Type B pancreatic cell (in vitro differentiated cells): ENCODE results near the gene SLC22A8. TPM values are rescaled to one million over a fixed set of nuclear protein-coding genes. Genes with fewer than 3 reads are reported as not detected.

Experiments used
- DNase-seq: peaks from one replicate; pipeline ENCODE4 v3.0.0; 2021; ENCODE audit warnings: mixed read lengths; ENCODE audit not compliant: unreplicated experiment; ENCODE audit errors: extremely low spot score
- H3K27ac Mint-ChIP-seq: 2 replicates; pipeline ENCODE4 v1.8.0; 2021; ENCODE audit warnings: mild to moderate bottlenecking, mixed read lengths
- H3K27me3 Mint-ChIP-seq: 2 replicates; pipeline ENCODE4 v1.8.0; 2021; ENCODE audit warnings: mixed read lengths
- H3K36me3 Mint-ChIP-seq: 2 replicates; pipeline ENCODE4 v1.8.0; 2021; ENCODE audit warnings: mixed read lengths
- H3K4me1 Mint-ChIP-seq: one replicate; pipeline ENCODE4 v1.8.0; 2021; ENCODE audit warnings: mixed read lengths; ENCODE audit not compliant: unreplicated experiment
- H3K4me3 Mint-ChIP-seq: 2 replicates; pipeline ENCODE4 v1.8.0; 2021; ENCODE audit warnings: mild to moderate bottlenecking, mixed read lengths
- H3K9me3 Mint-ChIP-seq: 2 replicates; pipeline ENCODE4 v1.8.0; 2021; ENCODE audit warnings: mixed read lengths
- CTCF ChIP-seq: fragments of 200-600 bp; sonication (generic); conservative IDR thresholded peaks from 2 replicates; pipeline ENCODE4 v1.5.0; 2021; ENCODE audit warnings: antibody characterized with exemption, mild to moderate bottlenecking
- total RNA-seq: library from RNA; stranded (reverse); gene quantifications from 2 replicates; pipeline ENCODE4 v1.2.1, GENCODE V29; 2021; ENCODE audit warnings: low replicate concordance

SLC22A8 gene
- total RNA-seq, 1 donor from 2014 or later = 0.85 TPM

GRCh38 chr11:63001456-63001855, 14.2 kb downstream of the SLC22A8 start:
- Mint-ChIP-seq H3K27me3 (peaks cover 3% of the 10 kb centered on the region), H3K27ac (no peak overlapping the region), H3K4me1 (peaks cover 12% of the 10 kb centered on the region), H3K9me3 (no peaks in the 10 kb centered on the region), H3K4me3 (no peak overlapping the region), H3K36me3 (no peaks in the 10 kb centered on the region)
- no peak for DNase-seq
- TF ChIP-seq CTCF = no peak

GRCh38 chr11:62999649-63000048, 16.0 kb downstream of the SLC22A8 start:
- no peaks in the 10 kb centered on the region for H3K36me3 Mint-ChIP-seq
- H3K27ac Mint-ChIP-seq = no peak overlapping the region
- peaks cover 6% of the 10 kb centered on the region for H3K27me3 Mint-ChIP-seq
- H3K4me3 Mint-ChIP-seq = no peak overlapping the region
- no peaks in the 10 kb centered on the region for H3K9me3 Mint-ChIP-seq
- H3K4me1 Mint-ChIP-seq = peaks cover 12% of the 10 kb centered on the region
- no peak for TF ChIP-seq CTCF
- DNase-seq = no peak

DNA sequence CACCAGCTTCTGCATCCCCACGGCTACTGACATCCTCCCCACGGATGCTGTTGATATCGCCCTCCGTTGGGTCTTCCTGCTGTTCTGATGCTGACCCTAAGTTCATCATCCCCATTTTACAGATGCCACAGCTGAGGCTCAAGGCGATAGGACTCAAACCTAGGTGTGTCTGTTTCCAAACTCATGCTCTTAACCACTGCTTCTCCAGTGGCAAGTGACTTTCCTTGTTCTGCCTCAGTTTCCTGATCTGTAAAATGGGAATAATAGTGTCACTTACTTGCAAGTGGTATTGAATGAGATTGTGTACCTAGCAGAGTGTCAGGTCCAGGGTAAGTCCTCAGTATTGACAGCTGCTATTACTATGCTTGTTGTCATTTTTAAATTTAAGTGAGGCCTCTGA, 16.5 kb downstream of the SLC22A8 start:
- no peak overlapping the region for H3K27ac Mint-ChIP-seq
- no peaks in the 10 kb centered on the region for H3K9me3 Mint-ChIP-seq
- peaks cover 12% of the 10 kb centered on the region for H3K4me1 Mint-ChIP-seq
- TF ChIP-seq CTCF = no peak
- no peaks in the 10 kb centered on the region for H3K36me3 Mint-ChIP-seq
- DNase-seq = no peak
- H3K4me3 Mint-ChIP-seq = no peak overlapping the region
- H3K27me3 Mint-ChIP-seq = peaks cover 6% of the 10 kb centered on the region

GRCh38 chr11:62996271-62996670, 19.4 kb downstream of the SLC22A8 start:
- Mint-ChIP-seq H3K27me3 (peaks cover 6% of the 10 kb centered on the region), H3K4me3 (no peak overlapping the region), H3K36me3 (no peaks in the 10 kb centered on the region), H3K4me1 (peaks cover 8% of the 10 kb centered on the region), H3K9me3 (no peaks in the 10 kb centered on the region), H3K27ac (no peak overlapping the region)
- TF ChIP-seq CTCF = no peak
- no peak for DNase-seq

- H3K4me3 Mint-ChIP-seq = no peak overlapping the region
- no peaks in the 10 kb centered on the region for H3K9me3 Mint-ChIP-seq
- H3K36me3 Mint-ChIP-seq = no peaks in the 10 kb centered on the region
- H3K4me1 Mint-ChIP-seq = no peaks in the 10 kb centered on the region
- H3K27me3 Mint-ChIP-seq = peaks cover 6% of the 10 kb centered on the region
- DNase-seq = no peak
- no peak overlapping the region for H3K27ac Mint-ChIP-seq
- no peak for TF ChIP-seq CTCF
Measured at GRCh38 chr11:62994775-62995174, 20.9 kb downstream of the SLC22A8 start.

GRCh38 chr11:62988276-62988675, 27.4 kb downstream of the SLC22A8 start:
- Mint-ChIP-seq H3K27ac (no peak overlapping the region), H3K9me3 (no peaks in the 10 kb centered on the region), H3K36me3 (no peaks in the 10 kb centered on the region), H3K27me3 (peaks cover 4% of the 10 kb centered on the region), H3K4me3 (no peak overlapping the region), H3K4me1 (peaks cover 4% of the 10 kb centered on the region)
- no peak for DNase-seq
- no peak for TF ChIP-seq CTCF
